ENCODE measurements around the gene GDPD5. TPM values are rescaled to one million over a fixed set of nuclear protein-coding genes. Genes with fewer than 3 reads are reported as not detected.

The GDPD5 gene
- total and polyA plus RNA-seq, 10 of the 15 experiments (the other 5 are each of a cell fraction or from before 2014, with no cell fraction given) = 0.10 to 30.0 (median 6.7) TPM

DNA sequence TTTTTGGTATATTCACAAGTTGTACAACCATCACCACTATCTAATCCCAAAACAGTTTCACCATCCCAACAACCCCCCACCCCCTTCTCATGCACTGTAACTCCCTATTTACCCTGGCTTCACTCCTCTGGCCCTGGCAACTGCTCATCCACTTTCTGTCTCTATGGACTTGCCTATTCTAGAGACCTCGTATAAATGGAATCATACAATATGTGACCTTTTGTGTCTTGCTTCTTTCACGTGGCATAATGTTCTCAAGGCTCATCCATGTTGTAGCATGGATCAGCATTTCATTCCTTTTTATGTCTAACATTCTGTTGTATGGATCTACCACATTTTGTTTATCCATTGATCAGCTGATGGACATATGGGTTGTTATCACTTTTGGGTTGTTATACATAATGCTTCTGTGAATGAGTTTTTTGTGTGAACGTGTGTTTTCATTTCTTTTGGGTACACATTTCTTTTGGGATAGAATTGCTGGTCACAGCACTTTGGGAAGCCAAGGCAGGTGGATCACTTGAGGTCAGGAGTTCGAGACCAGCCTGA is 46.1 kb downstream of the GDPD5 start (continued):
- TF ChIP-seq CHD2 (IDR thresholded peaks at IDR 0.05; ENCODE audit: borderline replicate concordance, low read depth, low read length) = no peak
- no peak for TF ChIP-seq BCL11A (IDR thresholded peaks at IDR 0.05; ENCODE audit: low read depth, low read length)
- no peak for TF ChIP-seq SP1 (IDR thresholded peaks at IDR 0.05; ENCODE audit: low read depth, low read length)
- no peak for TF ChIP-seq ZNF274 (IDR thresholded peaks at IDR 0.05; ENCODE audit: insufficient read depth, insufficient read length)
- TF ChIP-seq, protein P1, sequence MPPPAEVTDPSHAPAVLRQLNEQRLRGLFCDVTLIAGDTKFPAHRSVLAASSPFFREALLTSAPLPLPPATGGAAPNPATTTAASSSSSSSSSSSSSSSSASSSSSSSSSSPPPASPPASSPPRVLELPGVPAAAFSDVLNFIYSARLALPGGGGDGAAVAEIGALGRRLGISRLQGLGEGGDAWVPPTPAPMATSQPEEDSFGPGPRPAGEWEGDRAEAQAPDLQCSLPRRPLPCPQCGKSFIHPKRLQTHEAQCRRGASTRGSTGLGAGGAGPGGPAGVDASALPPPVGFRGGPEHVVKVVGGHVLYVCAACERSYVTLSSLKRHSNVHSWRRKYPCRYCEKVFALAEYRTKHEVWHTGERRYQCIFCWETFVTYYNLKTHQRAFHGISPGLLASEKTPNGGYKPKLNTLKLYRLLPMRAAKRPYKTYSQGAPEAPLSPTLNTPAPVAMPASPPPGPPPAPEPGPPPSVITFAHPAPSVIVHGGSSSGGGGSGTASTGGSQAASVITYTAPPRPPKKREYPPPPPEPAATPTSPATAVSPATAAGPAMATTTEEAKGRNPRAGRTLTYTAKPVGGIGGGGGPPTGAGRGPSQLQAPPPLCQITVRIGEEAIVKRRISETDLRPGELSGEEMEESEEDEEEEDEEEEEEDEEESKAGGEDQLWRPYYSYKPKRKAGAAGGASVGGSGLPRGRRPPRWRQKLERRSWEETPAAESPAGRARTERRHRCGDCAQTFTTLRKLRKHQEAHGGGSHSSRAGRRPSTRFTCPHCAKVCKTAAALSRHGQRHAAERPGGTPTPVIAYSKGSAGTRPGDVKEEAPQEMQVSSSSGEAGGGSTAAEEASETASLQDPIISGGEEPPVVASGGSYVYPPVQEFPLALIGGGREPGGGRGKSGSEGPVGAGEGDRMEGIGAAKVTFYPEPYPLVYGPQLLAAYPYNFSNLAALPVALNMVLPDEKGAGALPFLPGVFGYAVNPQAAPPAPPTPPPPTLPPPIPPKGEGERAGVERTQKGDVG (CRISPR knock-in tag; IDR thresholded peaks at IDR 0.05) = no peak
- TF ChIP-seq SPI1 (IDR thresholded peaks at IDR 0.05; ENCODE audit: borderline replicate concordance, insufficient read depth, low read depth, low read length) = no peak
- TF ChIP-seq RELA (IDR thresholded peaks at IDR 0.05; ENCODE audit: borderline replicate concordance, partially characterized antibody) = no peak

DNA sequence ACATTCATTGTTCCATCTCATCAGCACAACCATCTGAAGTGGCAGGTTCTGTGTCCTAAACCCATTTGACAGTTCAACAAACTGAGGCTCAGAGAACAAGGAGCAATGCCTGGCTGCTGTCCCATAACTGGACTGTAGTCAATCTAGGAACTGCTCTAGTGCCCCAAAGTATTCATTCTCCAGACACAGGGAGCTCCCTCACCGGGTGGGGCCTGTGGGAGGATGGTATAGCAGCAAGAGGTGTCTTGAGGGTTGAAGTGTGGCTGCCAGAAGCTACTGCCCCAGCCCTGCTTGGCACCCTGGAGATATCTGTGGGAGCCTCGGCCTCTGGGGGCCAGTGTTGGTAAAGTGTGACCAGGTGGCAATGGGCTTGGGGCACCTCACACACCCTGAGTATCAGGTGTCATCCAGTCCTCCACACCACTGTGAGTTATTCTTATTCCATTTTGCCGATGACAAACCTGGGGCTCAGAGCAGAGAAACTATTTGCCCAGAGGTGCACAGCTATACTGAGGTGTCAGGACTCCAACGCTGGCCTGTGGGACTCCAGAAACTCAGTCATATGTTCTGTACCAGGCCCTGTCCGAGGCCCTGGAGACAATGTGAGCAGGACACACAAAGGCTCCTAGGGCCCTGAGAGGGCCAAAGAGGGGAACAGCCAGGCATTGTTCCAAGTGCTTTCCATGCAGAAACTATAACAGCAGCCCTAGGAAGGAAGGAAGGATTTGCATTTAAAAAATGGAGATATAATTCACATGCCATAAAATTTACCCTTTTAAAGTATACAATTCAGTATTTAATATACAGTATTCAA is 46.8 kb downstream of the GDPD5 start:
- ChIA-PET SMC1A (ENCODE audit: uncharacterized antibody, unreplicated experiment) (interaction anchor here (1.3 to 1.6 kb wide), 3 partner anchors 10 to 91 kb away, joined by 3 read pairs; no protein-coding TSS in a partner anchor), POLR2A (interaction anchor here (0.8 kb wide), 1 partner anchor 47 kb away, joined by 5 read pairs; the partner anchor contains the start of gene GDPD5), CTCF (no interaction called here), RAD21 (ENCODE audit: unreplicated experiment) (no interaction called here)
- H4K20me1 ChIP-seq (ENCODE audit: control insufficient read depth, insufficient read depth) = no peaks in the 10 kb centered on the region
- no peak overlapping the region for H3K4me2 ChIP-seq (ENCODE audit: control insufficient read depth, insufficient read depth)
- no peak for DNase-seq (ENCODE audit: low read depth, low spot score)
- no peak overlapping the region for H3K4me3 ChIP-seq
- no peak overlapping the region for H3K9ac ChIP-seq (ENCODE audit: control insufficient read depth, insufficient read depth, low read length)
- H3K9me3 ChIP-seq (replicated peaks; ENCODE audit: control insufficient read depth, insufficient read depth, low read length) = no peaks in the 10 kb centered on the region
- in situ Hi-C loops (cut with MboI) (no loop called here), intact Hi-C loops (cut with micrococcal nuclease; ENCODE audit: unreplicated experiment) (no loop called here)
- no peak overlapping the region for H2AFZ ChIP-seq (ENCODE audit: control insufficient read depth, low read depth, low read length)
- no peaks in the 10 kb centered on the region for H3K36me3 ChIP-seq (ENCODE audit: control insufficient read depth in 2 of 2, insufficient read depth in 2 of 2, low read length in 1 of 2)
- no peak for TF ChIP-seq CBX5 (IDR thresholded peaks at IDR 0.05; ENCODE audit: low read depth)
- TF ChIP-seq SMAD1 (IDR thresholded peaks at IDR 0.05; ENCODE audit: low read depth, partially characterized antibody) = no peak
- no peak for TF ChIP-seq ZNF622 (IDR thresholded peaks at IDR 0.05)
- TF ChIP-seq NR2C2 (IDR thresholded peaks at IDR 0.05; ENCODE audit: borderline replicate concordance, control insufficient read depth, insufficient read length, low read depth) = no peak
- no peak for TF ChIP-seq POLR2AphosphoS5 (IDR thresholded peaks at IDR 0.05; ENCODE audit: low read length)
- TF ChIP-seq ZNF217 (IDR thresholded peaks at IDR 0.05) = no peak
- TF ChIP-seq, protein P2, sequence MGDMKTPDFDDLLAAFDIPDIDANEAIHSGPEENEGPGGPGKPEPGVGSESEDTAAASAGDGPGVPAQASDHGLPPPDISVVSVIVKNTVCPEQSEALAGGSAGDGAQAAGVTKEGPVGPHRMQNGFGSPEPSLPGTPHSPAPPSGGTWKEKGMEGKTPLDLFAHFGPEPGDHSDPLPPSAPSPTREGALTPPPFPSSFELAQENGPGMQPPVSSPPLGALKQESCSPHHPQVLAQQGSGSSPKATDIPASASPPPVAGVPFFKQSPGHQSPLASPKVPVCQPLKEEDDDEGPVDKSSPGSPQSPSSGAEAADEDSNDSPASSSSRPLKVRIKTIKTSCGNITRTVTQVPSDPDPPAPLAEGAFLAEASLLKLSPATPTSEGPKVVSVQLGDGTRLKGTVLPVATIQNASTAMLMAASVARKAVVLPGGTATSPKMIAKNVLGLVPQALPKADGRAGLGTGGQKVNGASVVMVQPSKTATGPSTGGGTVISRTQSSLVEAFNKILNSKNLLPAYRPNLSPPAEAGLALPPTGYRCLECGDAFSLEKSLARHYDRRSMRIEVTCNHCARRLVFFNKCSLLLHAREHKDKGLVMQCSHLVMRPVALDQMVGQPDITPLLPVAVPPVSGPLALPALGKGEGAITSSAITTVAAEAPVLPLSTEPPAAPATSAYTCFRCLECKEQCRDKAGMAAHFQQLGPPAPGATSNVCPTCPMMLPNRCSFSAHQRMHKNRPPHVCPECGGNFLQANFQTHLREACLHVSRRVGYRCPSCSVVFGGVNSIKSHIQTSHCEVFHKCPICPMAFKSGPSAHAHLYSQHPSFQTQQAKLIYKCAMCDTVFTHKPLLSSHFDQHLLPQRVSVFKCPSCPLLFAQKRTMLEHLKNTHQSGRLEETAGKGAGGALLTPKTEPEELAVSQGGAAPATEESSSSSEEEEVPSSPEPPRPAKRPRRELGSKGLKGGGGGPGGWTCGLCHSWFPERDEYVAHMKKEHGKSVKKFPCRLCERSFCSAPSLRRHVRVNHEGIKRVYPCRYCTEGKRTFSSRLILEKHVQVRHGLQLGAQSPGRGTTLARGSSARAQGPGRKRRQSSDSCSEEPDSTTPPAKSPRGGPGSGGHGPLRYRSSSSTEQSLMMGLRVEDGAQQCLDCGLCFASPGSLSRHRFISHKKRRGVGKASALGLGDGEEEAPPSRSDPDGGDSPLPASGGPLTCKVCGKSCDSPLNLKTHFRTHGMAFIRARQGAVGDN (IDR thresholded peaks at IDR 0.05) = no peak
- TF ChIP-seq HDAC6 (IDR thresholded peaks at IDR 0.05; ENCODE audit: unreplicated experiment) = no peak
- no peaks in the 10 kb centered on the region for H3K79me2 ChIP-seq (ENCODE audit: control insufficient read depth, insufficient read depth, low read length)
- FAIRE-seq = no peak
- H3K27me3 ChIP-seq (replicated peaks in 1 of 2; ENCODE audit: control insufficient read depth in 2 of 2, insufficient read depth in 2 of 2, low read length in 1 of 2) = no peaks in the 10 kb centered on the region
- ATAC-seq = no peak
- 44% methylated on average over 5 of the region's 5 CpGs for WGBS (ENCODE audit: insufficient coverage, insufficient replicate concordance, low lambda C conversion rate, missing lambda C conversion rate)
- BruUV-seq (replicated peaks) = no TSS peak
- peaks cover 20% of the 10 kb centered on the region for H3K4me1 ChIP-seq (ENCODE audit: control insufficient read depth, insufficient read depth, low read length)
- no peak overlapping the region for H3K27ac ChIP-seq (ENCODE audit: control insufficient read depth, insufficient read depth)
